Heart right ventricle (tissue), 16 donors: ENCODE measurements around the gene ZNF629. TPM values are rescaled to one million over a fixed set of nuclear protein-coding genes. Genes with fewer than 3 reads are reported as not detected.

Experiments used
- ATAC-seq, 8 donors: fragments of 200-7000 bp; cut with Tn5 transposase; one replicate each; pipeline ENCODE4 v1.9.1; 2020; ENCODE audit warnings: mild to moderate bottlenecking in 8 of 8, moderate library complexity in 8 of 8, moderate number of reproducible peaks in 1 of 8
- DNase-seq, 2 donors: peaks; one replicate each; pipeline ENCODE4 v3.0.0-alpha.2; 2020
- H3K27ac ChIP-seq, 10 donors: fragments of 200-600 bp; sonication (generic) in 2 of 10; one replicate each; pipeline versions ENCODE4 v1.5.0 to v1.8.0; 2020 to 2022; ENCODE audit warnings: mild to moderate bottlenecking in 3 of 10
- H3K27me3 ChIP-seq, 7 donors: fragments of 200-600 bp; one replicate each; pipeline ENCODE4 v1.8.0; 2021 to 2022; ENCODE audit warnings: mild to moderate bottlenecking in 2 of 7
- H3K36me3 ChIP-seq, 9 donors: fragments of 200-600 bp; sonication (generic) in 1 of 9; one replicate each; pipeline versions ENCODE4 v1.5.0 to v1.8.0; 2020 to 2022; ENCODE audit warnings: mild to moderate bottlenecking in 2 of 9
- H3K4me1 ChIP-seq, 9 donors: fragments of 200-600 bp; sonication (generic) in 1 of 9; one replicate each; pipeline versions ENCODE4 v1.5.0 to v1.8.0; 2020 to 2022; ENCODE audit warnings: mild to moderate bottlenecking in 4 of 9
- H3K4me3 ChIP-seq, 10 donors: fragments of 200-600 bp; sonication (generic) in 2 of 10; one replicate each; pipeline versions ENCODE4 v1.5.0 to v1.8.0; 2020 to 2022; ENCODE audit warnings: mild to moderate bottlenecking in 7 of 10, moderate library complexity in 2 of 10
- H3K9me3 ChIP-seq, 11 donors: fragments of 200-600 bp in 10 of 11; sonication (generic) in 2 of 11; one replicate each; pipeline versions ENCODE4 v1.5.0 to v1.8.0; 2013 to 2022; ENCODE audit warnings: mild to moderate bottlenecking in 2 of 11, control low read depth in 1 of 11, moderate library complexity in 1 of 11
- WGBS, 2 donors: extraction: QIAGEN DNeasy Blood & Tissue Kit; methylation state at CpG; one replicate each; pipeline ENCODE4 v1.1.7; 2013; ENCODE audit warnings: inconsistent platforms in 1 of 2; 5-methylcytosine and 5-hydroxymethylcytosine counted together
- intact Hi-C, 10 donors: fragments of 100-400 bp; cut with DNase I; formaldehyde crosslinking; loops; one replicate each; pipeline versions ENCODE4 v1.11.1 to v1.14.2; 2022
- polyA plus RNA-seq, 2 donors: library from polyadenylated mRNA; stranded (reverse); fragments of 200-250 nt; gene quantifications; one replicate each; pipeline ENCODE4 v1.2.3, GENCODE V29; 2013
- total RNA-seq, 10 donors: library from RNA; stranded (reverse); fragmentation: NEBNext Ultra II Directional in 3 of 10; extraction: Animal tissue kit (Norgen Biotek cat#: 25700) in 3 of 10; gene quantifications; one replicate each; pipeline versions ENCODE4 v1.2.1 to v1.2.4, GENCODE V29; 2021 to 2023
- TF ChIP-seq, protein P1 (sequence below), 9 donors: fragments of 200-600 bp; sonication (generic) in 2 of 9; IDR thresholded peaks; one replicate each; pipeline versions ENCODE4 v1.5.0 to v1.8.0; 2021 to 2022; ENCODE audit warnings: antibody characterized with exemption in 9 of 9, mild to moderate bottlenecking in 5 of 9, moderate library complexity in 1 of 9
- donor health status: Arrhythmogenic right ventricular cardiomyopathy.
- donor health status: ischemic (EF 13 %, LVEDD 7.1; RV severe dilation, severe dysfunction).
- donor health status: healthy with polysubstance abuse.
- donor health status: DM: no; HTN: yes; CAD: no.
- donor health status: DM: no; HTN: no; CAD: no.
- donor health status: ischemic (EF 25% LVEDD 6.9; RV normal size, moderate dysfunction).
- donor health status: ischemic (EF 25% LVEDD 5.7; RV mildly dilated, moderate dysfunction).
- donor health status: healthy.
- donor health status: DM: yes; HTN: yes; CAD: no.
- donor health status: Ischemic cardiomyopathy.
- donor health status: ischemic (EF 35%, LVEDD 5.7; RV mildly dilated, moderate dysfunction).
- donor health status: nonischemic (EF 11% LVEDD 7.7; RV severe dilation, severe dysfunction).
- donor health status: DM: yes; HTN: yes; CAD: no.
- donor health status: PGD.
- donor health status: ischemic (EF 29% LVEDD 5.4; RV normal size, mild dysfunction).
- donor health status: nonischemic (EF 23%, LVEDD 6.1; RV moderate dilation, normal function).

Gene ZNF629
- total and polyA plus RNA-seq, 12 donors, result 7.3 to 35.5 (median 26.2) TPM

DNA sequence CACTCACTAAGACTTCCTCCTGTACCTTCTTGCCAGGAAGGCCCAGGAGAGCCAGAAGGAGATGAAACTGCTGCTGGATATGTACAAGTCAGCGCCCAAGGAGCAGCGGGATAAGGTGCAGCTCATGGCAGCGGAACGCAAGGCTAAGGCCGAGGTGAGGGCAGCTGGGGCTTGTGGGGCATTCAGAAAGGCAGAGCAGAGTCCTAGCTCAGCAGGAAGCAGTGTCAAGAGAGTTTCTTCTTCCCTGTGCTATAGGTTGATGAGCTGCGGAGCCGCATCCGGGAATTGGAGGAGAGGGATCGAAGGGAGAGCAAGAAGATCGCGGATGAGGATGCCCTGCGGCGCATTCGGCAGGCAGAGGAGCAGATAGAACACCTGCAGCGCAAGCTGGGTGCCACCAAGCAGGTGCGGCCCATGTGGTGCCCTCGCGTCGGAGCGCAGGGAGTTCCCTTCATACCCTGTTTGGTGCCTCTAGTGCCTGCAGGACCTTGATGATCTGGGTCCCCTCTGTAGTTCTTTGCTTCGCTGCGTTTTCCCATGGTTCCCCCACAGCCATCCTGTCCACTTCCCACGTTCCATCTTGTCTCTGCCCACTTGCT lies 18.3 kb downstream of the ZNF629 start:
- intact Hi-C loops, result loop anchor here in 1 of 10 donors (10.0 kb wide), 1 partner anchor 64 kb away; no protein-coding TSS in a partner anchor
- DNase-seq (no peak), ATAC-seq (no peak)
- Histone ChIP-seq H3K4me3 (no peak overlapping the region), H3K9me3 (no peaks in the 10 kb centered on the region), H3K4me1 (peaks cover 6 to 42% (median 20%) of the 10 kb centered on the region in 9 donors), H3K27ac (peak overlapping the region in 3 of 10 donors; percentile 28 to 69 (median 61)), H3K36me3 (peaks cover 10 to 100% (median 90%) of the 10 kb centered on the region in 9 donors), H3K27me3 (no peaks in the 10 kb centered on the region)
- TF ChIP-seq, protein P1, sequence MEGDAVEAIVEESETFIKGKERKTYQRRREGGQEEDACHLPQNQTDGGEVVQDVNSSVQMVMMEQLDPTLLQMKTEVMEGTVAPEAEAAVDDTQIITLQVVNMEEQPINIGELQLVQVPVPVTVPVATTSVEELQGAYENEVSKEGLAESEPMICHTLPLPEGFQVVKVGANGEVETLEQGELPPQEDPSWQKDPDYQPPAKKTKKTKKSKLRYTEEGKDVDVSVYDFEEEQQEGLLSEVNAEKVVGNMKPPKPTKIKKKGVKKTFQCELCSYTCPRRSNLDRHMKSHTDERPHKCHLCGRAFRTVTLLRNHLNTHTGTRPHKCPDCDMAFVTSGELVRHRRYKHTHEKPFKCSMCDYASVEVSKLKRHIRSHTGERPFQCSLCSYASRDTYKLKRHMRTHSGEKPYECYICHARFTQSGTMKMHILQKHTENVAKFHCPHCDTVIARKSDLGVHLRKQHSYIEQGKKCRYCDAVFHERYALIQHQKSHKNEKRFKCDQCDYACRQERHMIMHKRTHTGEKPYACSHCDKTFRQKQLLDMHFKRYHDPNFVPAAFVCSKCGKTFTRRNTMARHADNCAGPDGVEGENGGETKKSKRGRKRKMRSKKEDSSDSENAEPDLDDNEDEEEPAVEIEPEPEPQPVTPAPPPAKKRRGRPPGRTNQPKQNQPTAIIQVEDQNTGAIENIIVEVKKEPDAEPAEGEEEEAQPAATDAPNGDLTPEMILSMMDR (IDR thresholded peaks at IDR 0.05), result no peak
- WGBS, 2 donors, result 97% methylated on average over 23 of the region's 23 CpGs

DNA sequence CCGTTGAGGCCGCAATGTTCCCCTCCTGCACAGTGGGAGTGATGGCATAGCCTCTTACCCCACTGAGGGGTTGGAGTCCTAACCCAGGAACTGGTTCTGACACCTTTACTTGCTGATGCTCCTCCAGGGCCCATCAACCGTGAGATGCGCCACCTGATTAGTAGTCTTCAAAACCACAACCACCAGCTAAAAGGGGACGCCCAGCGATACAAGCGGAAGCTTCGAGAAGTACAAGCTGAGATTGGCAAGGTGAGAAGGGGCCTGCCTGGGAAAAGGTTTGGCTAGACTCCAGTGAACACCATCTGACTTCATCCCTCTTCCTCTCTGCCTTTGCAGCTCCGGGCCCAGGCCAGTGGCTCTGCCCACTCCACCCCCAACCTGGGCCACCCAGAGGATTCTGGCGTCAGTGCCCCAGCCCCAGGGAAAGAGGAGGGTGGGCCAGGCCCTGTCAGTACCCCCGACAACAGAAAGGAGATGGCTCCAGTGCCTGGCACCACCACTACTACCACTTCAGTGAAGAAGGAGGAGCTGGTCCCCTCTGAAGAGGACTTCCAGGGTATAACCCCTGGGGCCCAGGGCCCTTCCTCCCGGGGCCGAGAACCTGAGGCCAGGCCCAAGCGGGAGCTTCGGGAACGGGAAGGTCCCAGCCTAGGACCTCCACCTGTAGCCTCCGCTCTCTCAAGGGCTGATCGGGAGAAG lies 19.1 kb downstream of the ZNF629 start:
- DNase-seq, result no peak
- 79 to 85% methylated on average over 18 of the region's 18 CpGs for WGBS, 2 donors
- TF ChIP-seq, protein P1 (IDR thresholded peaks at IDR 0.05), result no peak
- H3K4me3 ChIP-seq, result no peak overlapping the region
- no peaks in the 10 kb centered on the region for H3K27me3 ChIP-seq
- H3K4me1 ChIP-seq, result peaks cover 14 to 49% (median 28%) of the 10 kb centered on the region in 9 donors
- intact Hi-C loops, result loop anchor here in 1 of 10 donors (10.0 kb wide), 1 partner anchor 63 kb away; no protein-coding TSS in a partner anchor
- H3K27ac ChIP-seq, result peak overlapping the region in 7 of 10 donors; percentile 33 to 81 (median 61)
- no peaks in the 10 kb centered on the region for H3K9me3 ChIP-seq
- peak in 4 of 8 donors; percentile 7 to 35 (median 22) for ATAC-seq
- peaks cover 10 to 100% (median 86%) of the 10 kb centered on the region in 9 donors for H3K36me3 ChIP-seq

DNA sequence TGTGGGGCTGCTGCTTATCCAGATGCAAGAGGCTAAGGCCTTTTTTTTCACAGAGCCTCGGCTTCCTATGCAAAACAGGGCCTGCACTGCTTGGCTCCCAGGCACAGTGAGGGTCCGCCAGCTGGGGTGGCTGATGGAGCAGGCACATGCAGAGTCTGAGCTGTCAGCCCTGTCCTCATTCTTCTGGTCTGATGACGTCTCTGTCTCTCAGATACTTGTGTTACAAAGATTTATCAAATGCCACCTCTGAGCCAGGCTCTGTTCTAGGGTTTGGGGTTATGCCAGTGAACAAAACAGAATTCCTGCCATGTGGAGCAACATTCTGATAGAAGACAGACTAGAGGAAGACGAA lies 20.1 kb downstream of the ZNF629 start:
- Histone ChIP-seq H3K9me3 (no peaks in the 10 kb centered on the region), H3K4me3 (no peak overlapping the region), H3K27me3 (no peaks in the 10 kb centered on the region), H3K36me3 (peaks cover 9 to 92% (median 77%) of the 10 kb centered on the region in 9 donors), H3K4me1 (peaks cover 17 to 54% (median 31%) of the 10 kb centered on the region in 9 donors), H3K27ac (peak overlapping the region; percentile 1 to 81 (median 55))
- intact Hi-C loops, result loop anchor here in 1 of 10 donors (10.0 kb wide), 1 partner anchor 62 kb away; no protein-coding TSS in a partner anchor
- TF ChIP-seq, protein P1 (IDR thresholded peaks at IDR 0.05), result no peak
- DNase-seq (no peak), ATAC-seq (peak in 6 of 8 donors; percentile 5 to 79 (median 62))
- WGBS, 2 donors, result 39 to 62% methylated on average over 4 of the region's 4 CpGs

DNA sequence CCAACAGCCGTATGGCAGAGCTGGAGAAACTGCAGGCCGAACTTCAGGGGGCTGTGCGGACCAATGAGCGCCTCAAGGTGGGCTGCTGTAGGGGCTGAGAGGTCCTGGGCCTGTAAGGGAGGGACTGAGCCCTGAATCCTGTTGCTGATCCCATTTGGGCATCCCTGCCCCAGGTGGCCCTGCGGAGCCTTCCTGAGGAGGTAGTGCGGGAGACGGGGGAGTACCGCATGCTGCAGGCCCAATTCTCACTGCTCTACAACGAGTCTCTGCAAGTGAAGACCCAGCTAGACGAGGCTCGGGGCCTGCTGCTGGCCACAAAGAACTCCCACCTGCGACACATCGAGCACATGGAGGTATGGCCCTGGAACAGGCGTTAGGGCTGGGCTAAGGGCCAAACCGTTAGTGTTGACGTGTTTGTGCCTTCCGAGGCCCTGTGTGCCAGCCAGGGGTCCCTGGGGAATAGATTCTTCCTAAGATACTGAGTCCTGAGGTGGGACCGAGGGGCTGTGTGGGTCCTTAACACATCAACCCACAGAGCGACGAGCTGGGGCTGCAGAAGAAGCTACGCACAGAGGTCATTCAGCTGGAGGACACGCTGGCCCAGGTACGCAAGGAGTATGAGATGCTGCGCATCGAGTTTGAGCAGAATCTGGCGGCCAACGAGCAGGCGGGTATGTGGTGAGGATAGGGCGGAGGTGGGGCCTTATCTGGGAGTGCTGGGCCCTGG lies 20.6 kb downstream of the ZNF629 start:
- Histone ChIP-seq H3K4me3 (no peak overlapping the region), H3K4me1 (peaks cover 17 to 56% (median 31%) of the 10 kb centered on the region in 9 donors), H3K36me3 (peaks cover 6 to 87% (median 72%) of the 10 kb centered on the region in 9 donors), H3K9me3 (no peaks in the 10 kb centered on the region), H3K27ac (peak overlapping the region; percentile 1 to 81 (median 55)), H3K27me3 (no peaks in the 10 kb centered on the region)
- intact Hi-C loops, result loop anchor here in 1 of 10 donors (10.0 kb wide), 1 partner anchor 62 kb away; no protein-coding TSS in a partner anchor
- ATAC-seq (peak in 2 of 8 donors; percentile 0), DNase-seq (no peak)
- WGBS, 2 donors, result 74 to 78% methylated on average over 29 of the region's 29 CpGs
- TF ChIP-seq, protein P1 (IDR thresholded peaks at IDR 0.05), result no peak
